Heart left ventricle (tissue), 16 donors: ENCODE measurements around the gene HGS. TPM values are rescaled to one million over a fixed set of nuclear protein-coding genes. Genes with fewer than 3 reads are reported as not detected.

Experiments
- ATAC-seq, 4 donors: fragments of 200-7000 bp; cut with Tn5 transposase; one replicate each; pipeline ENCODE4 v1.9.1; 2020 to 2022; ENCODE audit warnings: moderate library complexity in 4 of 4, mild to moderate bottlenecking in 3 of 4, moderate number of reproducible peaks in 1 of 4
- DNase-seq, 5 donors: peaks; one replicate each; pipeline ENCODE4 v3.0.0-alpha.2; 2020
- H3K27ac ChIP-seq, 12 donors: fragments of 200-600 bp; sonication (generic) in 4 of 12; one replicate each; pipeline versions ENCODE4 v1.5.0 to v1.8.0; 2016 to 2022; ENCODE audit warnings: mild to moderate bottlenecking in 2 of 12
- H3K27me3 ChIP-seq, 9 donors: fragments of 200-600 bp; sonication (generic) in 2 of 9; one replicate each; pipeline versions ENCODE4 v1.5.1 to v1.8.0; 2016 to 2022; ENCODE audit warnings: mild to moderate bottlenecking in 3 of 9
- H3K36me3 ChIP-seq, 9 donors: fragments of 200-600 bp; sonication (generic) in 2 of 9; one replicate each; pipeline versions ENCODE4 v1.5.0 to v1.8.0; 2018 to 2022; ENCODE audit warnings: mild to moderate bottlenecking in 2 of 9
- H3K4me1 ChIP-seq, 12 donors: fragments of 200-600 bp; sonication (generic) in 4 of 12; one replicate each; pipeline versions ENCODE4 v1.5.0 to v1.8.0; 2016 to 2022; ENCODE audit warnings: mild to moderate bottlenecking in 3 of 12
- H3K4me3 ChIP-seq, 12 donors: fragments of 200-600 bp; sonication (generic) in 4 of 12; one replicate each; pipeline versions ENCODE4 v1.5.0 to v1.8.0; 2017 to 2022; ENCODE audit warnings: mild to moderate bottlenecking in 9 of 12, moderate library complexity in 4 of 12
- H3K9me3 ChIP-seq, 12 donors: fragments of 200-600 bp; sonication (generic) in 4 of 12; one replicate each; pipeline versions ENCODE4 v1.5.0 to v1.8.0; 2016 to 2022; ENCODE audit warnings: mild to moderate bottlenecking in 1 of 12
- POLR2A ChIP-seq, 2 donors: fragments of 450-650 bp; IDR thresholded peaks; one replicate each; pipeline ENCODE4 v1.6.1; 2017; ENCODE audit warnings: antibody characterized with exemption in 2 of 2, mild to moderate bottlenecking in 2 of 2, moderate library complexity in 2 of 2
- WGBS, 4 donors: extraction: QIAGEN DNeasy Blood & Tissue Kit in 2 of 4; methylation state at CpG; one replicate each; pipeline versions ENCODE4 v1.1.5 to v1.1.7; 2013 to 2018; 5-methylcytosine and 5-hydroxymethylcytosine counted together
- intact Hi-C, 10 donors: fragments of 100-400 bp; cut with DNase I; formaldehyde crosslinking; loops; one replicate each; pipeline versions ENCODE4 v1.11.1 to v1.14.2; 2022
- polyA plus RNA-seq, 2 donors: library from polyadenylated mRNA; stranded (reverse); fragments of 200-250 nt; gene quantifications; one replicate each; pipeline ENCODE4 v1.2.3, GENCODE V29; 2013
- total RNA-seq, 9 donors: library from RNA; depleted of rRNA in 2 of 9; stranded (reverse); fragments of >200 nt in 2 of 9; fragmentation: NEBNext Ultra II Directional in 3 of 9; extraction: Animal tissue kit (Norgen Biotek cat#: 25700) in 3 of 9; gene quantifications; one replicate each; pipeline versions ENCODE4 v1.1.0 to v1.2.4, GENCODE V29; 2016 to 2023
- TF ChIP-seq, protein P1 (sequence below), 12 donors: fragments of 200-600 bp; sonication (generic) in 4 of 12; IDR thresholded peaks; one replicate each; pipeline versions ENCODE4 v1.5.0 to v1.8.0; 2018 to 2022; ENCODE audit warnings: antibody characterized with exemption in 12 of 12, mild to moderate bottlenecking in 5 of 12
- donor health status: ischemic (EF 13 %, LVEDD 7.1; RV severe dilation, severe dysfunction).
- donor health status: healthy with polysubstance abuse.
- donor health status: DM: no; HTN: yes; CAD: no.
- donor health status: DM: no; HTN: no; CAD: no.
- donor health status: ischemic (EF 25% LVEDD 6.9; RV normal size, moderate dysfunction).
- donor health status: ischemic (EF 25% LVEDD 5.7; RV mildly dilated, moderate dysfunction).
- donor health status: healthy.
- donor health status: DM: yes; HTN: yes; CAD: no.
- donor health status: ischemic (EF 35%, LVEDD 5.7; RV mildly dilated, moderate dysfunction).
- donor health status: nonischemic (EF 11% LVEDD 7.7; RV severe dilation, severe dysfunction).
- donor health status: DM: yes; HTN: yes; CAD: no.
- donor health status: PGD.
- donor health status: ischemic (EF 29% LVEDD 5.4; RV normal size, mild dysfunction).
- donor health status: nonischemic (EF 23%, LVEDD 6.1; RV moderate dilation, normal function).

Gene HGS
- total and polyA plus RNA-seq, 11 donors, result 37.4 to 90.8 (median 44.7) TPM

DNA sequence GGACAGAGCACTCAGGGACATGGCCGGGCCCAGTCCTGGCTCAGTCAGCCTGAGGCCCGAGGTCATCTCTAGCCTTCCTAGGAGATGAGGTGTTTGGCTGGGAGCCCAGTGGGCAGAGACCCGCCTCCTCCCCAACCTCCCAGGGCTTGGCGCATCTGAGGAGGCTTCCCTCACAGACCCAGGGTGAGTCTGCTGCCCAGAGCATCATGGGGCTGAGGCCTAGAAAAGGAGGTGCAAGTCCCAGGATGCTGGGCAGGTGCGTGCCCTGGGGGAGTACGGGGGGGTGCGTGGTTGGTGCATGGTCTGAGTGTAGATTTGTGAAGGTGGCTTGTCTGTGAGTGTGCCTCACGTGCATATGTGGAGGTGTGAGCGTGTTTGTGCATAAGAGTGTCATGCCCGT is 32.1 kb upstream of the HGS start:
- DNase-seq (no peak), ATAC-seq (no peak)
- Histone ChIP-seq H3K9me3 (peaks cover 0 to 6% (median 0%) of the 10 kb centered on the region in 12 donors), H3K4me3 (no peak overlapping the region), H3K27me3 (peaks cover 8 to 69% (median 25%) of the 10 kb centered on the region in 9 donors), H3K4me1 (peaks cover 0 to 9% (median 0%) of the 10 kb centered on the region in 12 donors), H3K36me3 (no peaks in the 10 kb centered on the region), H3K27ac (no peak overlapping the region)
- intact Hi-C loops, result no loop called here
- WGBS, 4 donors, result 70 to 96% (median 80%) methylated on average over 6 to 10 of the region's 10 CpGs
- no peak for TF ChIP-seq POLR2A (IDR thresholded peaks at IDR 0.05)
- TF ChIP-seq, protein P1, sequence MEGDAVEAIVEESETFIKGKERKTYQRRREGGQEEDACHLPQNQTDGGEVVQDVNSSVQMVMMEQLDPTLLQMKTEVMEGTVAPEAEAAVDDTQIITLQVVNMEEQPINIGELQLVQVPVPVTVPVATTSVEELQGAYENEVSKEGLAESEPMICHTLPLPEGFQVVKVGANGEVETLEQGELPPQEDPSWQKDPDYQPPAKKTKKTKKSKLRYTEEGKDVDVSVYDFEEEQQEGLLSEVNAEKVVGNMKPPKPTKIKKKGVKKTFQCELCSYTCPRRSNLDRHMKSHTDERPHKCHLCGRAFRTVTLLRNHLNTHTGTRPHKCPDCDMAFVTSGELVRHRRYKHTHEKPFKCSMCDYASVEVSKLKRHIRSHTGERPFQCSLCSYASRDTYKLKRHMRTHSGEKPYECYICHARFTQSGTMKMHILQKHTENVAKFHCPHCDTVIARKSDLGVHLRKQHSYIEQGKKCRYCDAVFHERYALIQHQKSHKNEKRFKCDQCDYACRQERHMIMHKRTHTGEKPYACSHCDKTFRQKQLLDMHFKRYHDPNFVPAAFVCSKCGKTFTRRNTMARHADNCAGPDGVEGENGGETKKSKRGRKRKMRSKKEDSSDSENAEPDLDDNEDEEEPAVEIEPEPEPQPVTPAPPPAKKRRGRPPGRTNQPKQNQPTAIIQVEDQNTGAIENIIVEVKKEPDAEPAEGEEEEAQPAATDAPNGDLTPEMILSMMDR (IDR thresholded peaks at IDR 0.05), result no peak

DNA sequence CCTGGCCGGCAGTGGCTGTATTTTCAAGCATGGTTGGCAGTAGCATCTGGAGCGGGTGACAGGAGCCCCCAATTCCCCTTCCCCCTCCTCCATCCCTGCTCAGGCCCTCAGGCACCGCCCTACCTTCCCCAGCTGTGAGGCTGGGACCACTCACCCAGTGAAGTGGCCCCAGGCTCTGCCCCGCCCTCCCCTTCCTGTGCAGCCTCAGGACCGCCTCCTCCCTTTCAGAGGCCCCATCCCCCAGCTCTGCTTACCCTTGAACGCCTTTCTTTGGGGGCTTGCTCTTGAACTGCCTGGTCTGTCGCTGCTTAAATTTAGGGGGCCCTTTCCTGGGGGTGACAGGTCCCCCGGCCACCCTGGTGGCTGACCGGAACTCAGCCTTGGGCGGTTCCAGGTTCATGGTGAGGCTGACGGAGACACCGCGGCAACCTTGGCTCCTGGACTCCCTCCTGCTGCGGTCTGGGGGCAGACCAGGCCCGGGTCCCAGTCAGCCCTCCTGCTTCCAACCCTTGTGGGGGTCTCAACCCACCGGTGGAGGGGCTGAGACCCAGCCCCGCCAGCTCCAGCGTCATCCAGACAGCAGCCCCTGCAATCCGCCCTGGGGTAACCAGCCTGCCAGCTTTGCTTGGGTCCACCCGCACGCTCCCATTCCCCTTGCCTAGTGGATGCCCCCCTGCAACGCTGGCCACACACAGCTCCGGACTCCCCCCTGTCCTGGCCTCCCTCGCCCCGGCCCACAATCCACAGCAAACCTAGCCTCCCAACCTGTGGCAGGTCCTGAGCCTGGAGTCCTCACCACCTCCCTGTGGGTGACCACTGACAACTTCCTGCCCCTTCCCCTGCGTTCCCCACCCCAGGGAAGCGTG is 30.7 kb upstream of the HGS start:
- DNase-seq (no peak), ATAC-seq (peak in 1 of 4 donors; percentile 7)
- H3K4me1 ChIP-seq, result peaks cover 0 to 15% (median 0%) of the 10 kb centered on the region in 12 donors
- peaks cover 0 to 6% (median 0%) of the 10 kb centered on the region in 12 donors for H3K9me3 ChIP-seq
- H3K36me3 ChIP-seq, result no peaks in the 10 kb centered on the region
- 45 to 60% (median 52%) methylated on average over 18 to 27 of the region's 27 CpGs for WGBS, 4 donors
- no peak overlapping the region for H3K27ac ChIP-seq
- intact Hi-C loops, result no loop called here
- TF ChIP-seq, protein P1 (IDR thresholded peaks at IDR 0.05), result no peak
- TF ChIP-seq POLR2A (IDR thresholded peaks at IDR 0.05), result no peak
- H3K27me3 ChIP-seq, result peaks cover 7 to 57% (median 24%) of the 10 kb centered on the region in 9 donors
- peak overlapping the region in 1 of 12 donors; percentile 43 for H3K4me3 ChIP-seq

DNA sequence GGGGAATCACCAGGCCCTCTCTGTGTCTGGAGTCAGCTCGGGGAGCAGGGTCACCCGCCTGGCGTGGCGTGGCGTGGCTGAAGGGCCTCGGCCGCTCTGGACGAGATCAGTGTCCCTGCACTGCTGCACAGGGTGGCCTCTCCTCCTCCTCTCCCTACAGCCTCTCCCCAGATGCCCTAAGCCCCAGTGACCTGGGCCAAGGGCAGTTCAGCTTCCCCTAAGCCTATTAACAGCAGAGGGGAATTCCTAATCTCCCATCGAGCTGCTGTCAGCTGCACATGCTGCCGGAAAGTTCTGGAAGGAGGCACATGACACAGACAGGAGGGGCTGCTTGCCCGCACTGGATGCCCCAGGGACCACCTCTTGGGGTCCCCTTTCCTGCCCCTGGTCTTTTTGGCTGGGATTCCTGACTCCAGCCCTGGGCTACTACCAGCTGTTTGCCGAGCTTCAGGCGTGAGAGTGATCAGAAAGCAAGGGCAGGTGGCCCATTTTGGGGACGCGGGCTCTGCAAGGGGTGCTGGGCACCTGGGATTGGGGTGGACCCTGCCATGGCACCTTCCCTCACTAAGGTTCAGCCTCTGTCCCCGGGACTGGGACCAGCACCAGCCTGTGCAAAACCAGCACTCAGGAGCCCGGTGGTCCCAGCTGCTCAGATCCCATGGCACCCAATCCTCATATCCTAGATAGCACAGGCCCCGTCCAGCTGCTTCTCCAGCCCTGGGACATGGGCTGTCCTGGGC is 28.3 kb upstream of the HGS start:
- ATAC-seq (no peak), DNase-seq (no peak)
- 72 to 94% (median 76%) methylated on average over 10 to 18 of the region's 18 CpGs for WGBS, 4 donors
- Histone ChIP-seq H3K36me3 (no peaks in the 10 kb centered on the region), H3K4me1 (peaks cover 0 to 15% (median 0%) of the 10 kb centered on the region in 12 donors), H3K4me3 (no peak overlapping the region), H3K27me3 (peaks cover 0 to 33% (median 3%) of the 10 kb centered on the region in 9 donors), H3K27ac (no peak overlapping the region), H3K9me3 (no peaks in the 10 kb centered on the region)
- intact Hi-C loops, result no loop called here
- TF ChIP-seq, protein P1 (IDR thresholded peaks at IDR 0.05), result no peak
- no peak for TF ChIP-seq POLR2A (IDR thresholded peaks at IDR 0.05)
